Urothelium cell line (cell line): ENCODE results near the gene FCHSD2.
A peak's percentile ranks its signal among the peaks of the same experiment; 100 is the strongest.
"Not testable (repeated sequence)": the region's sequence is repeated elsewhere in the genome, so short reads cannot be mapped to it uniquely, and the experiment has no call there.

Source experiments
- DNase-seq: peaks from one replicate; pipeline ENCODE4 v3.0.0; 2011; ENCODE audit warnings: low spot score, mixed read lengths
- FAIRE-seq: peaks from 2 replicates; lab custom pipeline; 2011; peaks lifted over from hg19 to GRCh38; lab: Jason Lieb, UNC

FCHSD2 gene

DNA sequence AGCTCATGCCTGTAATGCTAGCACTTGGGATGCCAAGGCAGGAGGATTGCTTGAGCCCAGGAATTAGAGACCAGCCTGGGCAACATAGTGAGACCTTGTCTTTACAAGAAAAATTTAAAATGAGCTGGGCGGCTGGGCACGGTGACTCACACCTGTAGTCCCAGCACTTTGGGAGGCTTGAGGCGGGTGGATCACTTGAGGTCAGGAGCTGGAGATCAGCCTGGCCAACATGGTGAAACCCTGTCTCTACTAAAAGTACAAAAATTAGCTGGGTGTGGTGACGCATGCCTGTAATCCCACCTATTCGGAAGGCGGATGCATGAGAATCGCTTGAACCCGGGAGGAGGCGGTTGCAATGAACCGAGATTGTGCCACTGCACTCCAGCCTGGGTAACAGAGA lies 330.4 kb downstream of the FCHSD2 start:
- not testable (repeated sequence) for DNase-seq, FAIRE-seq

- no peak for DNase-seq
- no peak for FAIRE-seq
Measured at GRCh38 chr11:72808331-72808798, 333.8 kb downstream of the FCHSD2 start.

GRCh38 chr11:72807792-72808191 lies 334.3 kb downstream of the FCHSD2 start:
- FAIRE-seq (no peak), DNase-seq (no peak)

DNA sequence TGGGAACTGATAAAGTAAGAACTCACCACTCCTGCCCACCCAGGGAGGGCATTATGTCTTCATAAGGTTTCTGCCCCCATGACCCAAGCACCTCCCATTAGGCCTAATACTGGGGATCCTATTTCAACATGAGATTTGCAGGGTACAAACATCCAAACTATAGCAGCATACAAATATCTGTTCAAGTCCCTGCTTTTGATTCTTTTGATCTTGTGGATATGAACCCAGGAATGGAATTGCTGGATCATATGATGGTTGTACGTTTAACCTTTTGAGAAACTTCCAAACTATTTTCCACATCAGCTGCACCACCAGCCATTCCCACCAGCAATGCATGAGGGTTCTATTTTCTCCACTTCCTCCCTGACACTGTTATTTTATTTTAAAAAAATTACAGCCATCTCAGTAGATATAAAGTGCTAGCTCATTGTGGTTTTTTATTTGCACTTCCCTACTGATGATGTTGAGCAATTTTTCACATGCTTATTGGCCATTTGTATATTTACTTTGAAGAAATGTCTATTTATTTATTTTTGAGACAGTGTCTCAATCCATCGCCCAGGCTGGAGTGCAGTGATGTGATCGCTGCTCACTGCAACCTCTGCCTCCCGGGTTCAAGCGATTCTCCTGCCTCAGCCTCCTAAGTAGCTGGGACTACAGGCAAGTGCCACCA lies 335.0 kb downstream of the FCHSD2 start:
- DNase-seq (no peak), FAIRE-seq (no peak)

DNA sequence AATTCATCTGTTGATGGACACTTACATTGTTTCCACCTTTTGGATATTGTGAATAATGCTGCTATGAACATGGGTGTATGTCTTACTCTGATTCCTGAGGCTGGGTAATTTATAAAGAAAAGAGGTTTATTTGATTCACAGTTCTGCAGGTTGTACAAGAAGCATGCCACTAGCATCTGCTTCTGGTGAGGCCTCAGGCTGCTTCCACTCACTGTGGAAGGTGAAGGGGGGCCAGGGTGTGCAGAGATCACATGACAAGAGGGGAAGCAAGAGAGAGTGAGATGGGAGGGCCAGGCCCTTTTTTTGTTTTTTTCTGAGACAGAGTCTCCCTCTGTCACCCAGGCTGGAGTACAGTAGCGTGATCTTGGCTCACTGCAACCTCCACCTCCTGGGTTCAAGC lies 335.7 kb downstream of the FCHSD2 start:
- not testable (repeated sequence) for DNase-seq, FAIRE-seq

DNA sequence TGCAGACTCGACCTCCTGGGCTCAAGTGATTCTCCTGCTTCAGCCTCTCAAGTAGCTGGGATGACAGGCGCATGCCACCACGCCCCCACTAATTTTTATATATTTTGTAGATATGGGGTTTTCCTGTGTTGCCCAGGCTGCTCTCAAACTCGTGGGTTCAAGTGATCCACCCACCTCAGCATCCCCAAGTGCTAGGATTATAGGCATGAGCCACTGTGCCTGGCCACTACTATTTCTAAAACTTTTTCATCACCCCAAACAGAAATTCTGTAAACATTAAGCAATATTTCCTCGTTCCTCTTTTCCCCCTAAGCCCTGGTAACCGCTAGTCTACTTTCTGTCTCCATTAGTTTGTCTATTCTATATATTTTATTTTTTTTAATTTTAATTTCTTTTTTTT lies 336.9 kb downstream of the FCHSD2 start:
- no peak for FAIRE-seq

DNA sequence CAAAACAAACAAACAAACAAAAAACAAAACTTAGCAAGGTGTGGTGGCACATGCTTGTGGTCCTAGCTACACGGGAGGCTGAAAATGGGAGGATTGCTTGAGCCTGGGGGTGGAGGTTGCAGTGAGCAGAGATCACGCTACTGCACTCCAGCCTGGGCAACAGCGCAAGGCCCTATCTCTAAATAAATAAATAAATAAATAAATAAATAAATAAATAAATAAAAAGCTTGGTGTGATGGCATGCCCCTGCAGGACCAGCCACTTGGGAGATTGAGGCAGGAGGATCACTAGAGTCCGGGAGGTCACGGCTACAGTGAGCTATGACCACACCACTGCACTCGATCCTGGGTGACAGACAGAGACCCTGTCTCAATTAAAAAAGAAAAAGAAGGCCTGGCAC lies 339.3 kb downstream of the FCHSD2 start:
- no peak for DNase-seq
- FAIRE-seq = no peak

More for the DNA sequence above, 336.9 kb downstream of the FCHSD2 start:
- DNase-seq = no peak

- FAIRE-seq (no peak), DNase-seq (no peak)
Measured at GRCh38 chr11:72799441-72799840, 342.7 kb downstream of the FCHSD2 start.

- DNase-seq (no peak), FAIRE-seq (no peak)
Measured at GRCh38 chr11:72798361-72798760, 343.8 kb downstream of the FCHSD2 start.

- FAIRE-seq (no peak), DNase-seq (peak; percentile 98)
Measured at GRCh38 chr11:72793425-72794367, 348.4 kb downstream of the FCHSD2 start, which contains the start of gene STARD10. Gene STARD10, minus strand, starts transcription at chr11:72794047. Its CDS starts 12,866 bp downstream, at chr11:72781181.

DNA sequence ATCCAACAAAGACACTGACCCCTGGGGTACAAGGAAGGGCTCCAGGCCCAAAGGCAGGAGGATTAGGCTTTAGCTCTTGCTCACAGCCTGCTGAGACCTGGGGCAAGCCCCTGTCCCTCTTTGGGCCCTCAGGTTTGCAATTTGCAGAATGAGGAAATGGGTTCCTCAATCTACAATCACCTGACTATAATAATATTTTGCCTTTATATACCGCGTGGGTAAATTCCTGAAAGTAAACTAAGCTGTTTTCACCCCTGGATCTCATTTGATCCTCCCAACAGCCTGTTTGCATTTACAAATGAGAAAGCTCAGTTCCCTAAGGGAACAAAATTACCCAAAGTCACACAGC lies 349.1 kb downstream of the FCHSD2 start:
- DNase-seq (no peak), FAIRE-seq (no peak)

DNA sequence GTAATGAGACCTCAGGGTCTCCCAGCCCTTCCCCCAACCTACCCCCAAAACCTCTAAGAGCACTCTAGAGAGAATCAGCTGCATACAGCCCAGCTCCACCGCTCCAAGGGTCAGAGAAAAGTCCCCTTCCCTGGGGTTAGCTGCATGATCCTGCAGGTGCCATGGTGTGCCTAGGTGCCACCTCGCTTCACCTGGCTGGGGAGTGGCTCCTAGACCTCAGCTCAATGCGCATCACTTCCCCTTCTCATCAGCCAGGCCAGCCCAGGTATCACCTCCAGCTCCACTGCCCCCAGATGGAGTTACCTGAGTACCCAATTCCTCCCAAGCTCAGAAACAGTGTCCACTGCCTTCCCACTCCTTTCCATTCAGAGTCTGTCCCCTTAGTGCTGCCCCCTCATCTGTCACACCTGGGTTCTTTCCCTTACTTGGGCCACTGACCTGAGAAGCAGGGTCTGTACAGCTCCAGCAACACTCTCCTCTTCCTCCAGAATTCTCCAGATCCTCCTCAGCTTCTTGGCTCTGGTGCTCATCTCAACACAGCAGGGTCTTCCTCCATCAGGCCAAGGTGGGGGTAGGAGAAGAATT lies 349.6 kb downstream of the FCHSD2 start:
- no peak for FAIRE-seq

GRCh38 chr11:72791228-72791627 lies 350.9 kb downstream of the FCHSD2 start:
- DNase-seq, FAIRE-seq: not testable (repeated sequence)

More for the DNA sequence above, 349.6 kb downstream of the FCHSD2 start:
- DNase-seq = no peak

- peak; percentile 69 for DNase-seq
- FAIRE-seq = no peak
Measured at GRCh38 chr11:72789493-72790131, 352.5 kb downstream of the FCHSD2 start.

- FAIRE-seq (no peak), DNase-seq (no peak)
Measured at GRCh38 chr11:72788241-72788640, 353.9 kb downstream of the FCHSD2 start.

DNA sequence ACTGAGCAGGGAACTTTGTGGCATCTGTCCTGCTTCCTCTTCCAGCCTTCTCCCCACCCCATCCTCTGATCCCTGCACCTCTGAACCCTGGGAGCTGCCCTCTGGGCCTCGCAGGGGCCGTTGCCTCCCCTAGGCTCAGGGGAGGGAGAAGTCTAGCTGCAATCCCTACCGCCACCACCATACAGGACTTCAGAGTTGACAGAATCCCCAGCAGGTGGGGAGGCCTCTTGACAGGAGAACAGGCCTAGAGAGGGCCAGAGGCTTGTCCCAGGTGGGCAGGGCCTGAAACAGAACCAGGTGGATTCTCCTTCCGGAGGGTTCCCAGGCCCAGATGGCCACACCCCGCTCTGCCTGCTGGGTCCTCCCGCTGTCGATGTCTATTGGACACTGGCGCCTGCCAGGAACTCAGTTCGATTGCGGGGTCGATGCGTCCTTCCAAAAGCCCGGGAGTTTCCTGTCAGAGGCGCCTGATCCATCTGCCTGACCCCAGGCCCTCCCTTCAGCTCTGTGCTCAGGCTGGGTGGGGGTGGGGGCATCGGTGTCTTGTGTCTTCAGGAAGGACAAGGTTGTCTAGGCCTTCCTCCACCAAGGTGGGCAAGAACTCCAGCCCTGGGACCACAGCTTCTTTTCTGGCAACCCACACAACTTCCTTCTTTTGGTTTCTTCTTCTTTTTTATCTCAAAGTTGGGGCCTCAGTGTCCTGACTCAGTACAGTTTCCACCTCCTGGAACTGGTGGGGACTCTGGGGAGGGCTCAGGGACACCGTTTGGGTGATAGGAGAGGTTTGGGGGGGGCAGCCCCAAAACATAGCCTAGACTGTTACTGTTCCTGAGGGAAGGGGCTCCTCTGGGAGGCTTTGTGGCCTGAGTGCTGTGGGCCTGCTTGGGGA lies 354.7 kb downstream of the FCHSD2 start:
- FAIRE-seq (no peak), DNase-seq (no peak)
